H7 (cell line): Measurements from ENCODE around the gene RASL11B. TPM values are rescaled to one million over a fixed set of nuclear protein-coding genes. Genes with fewer than 3 reads are reported as not detected.

Source experiments
- DNase-seq: peaks from one replicate; pipeline ENCODE4 v3.0.0; 2012
- H3K27me3 ChIP-seq: 2 replicates; pipeline ENCODE4 v1.6.0; 2011; ENCODE audit warnings: mild to moderate bottlenecking, low read length; ENCODE audit not compliant: control insufficient read depth, insufficient read depth
- H3K36me3 ChIP-seq: replicated peaks from 2 replicates; pipeline ENCODE4 v1.5.1; 2011; ENCODE audit warnings: low read length; ENCODE audit not compliant: control insufficient read depth, insufficient read depth
- H3K4me3 ChIP-seq: 2 replicates; pipeline ENCODE4 v1.5.1; 2011; ENCODE audit warnings: low read depth, mild to moderate bottlenecking, control low read depth, low read length, moderate library complexity; ENCODE audit not compliant: insufficient read depth
- total RNA-seq: library from RNA; depleted of rRNA; stranded (reverse); fragments of >200 nt; shearing (Covaris generic); gene quantifications from 2 replicates; pipeline ENCODE4 v1.2.3, GENCODE V29; 2014

Gene RASL11B
- total RNA-seq, 1 experiment from 2014 or later = 20.6 TPM

DNA sequence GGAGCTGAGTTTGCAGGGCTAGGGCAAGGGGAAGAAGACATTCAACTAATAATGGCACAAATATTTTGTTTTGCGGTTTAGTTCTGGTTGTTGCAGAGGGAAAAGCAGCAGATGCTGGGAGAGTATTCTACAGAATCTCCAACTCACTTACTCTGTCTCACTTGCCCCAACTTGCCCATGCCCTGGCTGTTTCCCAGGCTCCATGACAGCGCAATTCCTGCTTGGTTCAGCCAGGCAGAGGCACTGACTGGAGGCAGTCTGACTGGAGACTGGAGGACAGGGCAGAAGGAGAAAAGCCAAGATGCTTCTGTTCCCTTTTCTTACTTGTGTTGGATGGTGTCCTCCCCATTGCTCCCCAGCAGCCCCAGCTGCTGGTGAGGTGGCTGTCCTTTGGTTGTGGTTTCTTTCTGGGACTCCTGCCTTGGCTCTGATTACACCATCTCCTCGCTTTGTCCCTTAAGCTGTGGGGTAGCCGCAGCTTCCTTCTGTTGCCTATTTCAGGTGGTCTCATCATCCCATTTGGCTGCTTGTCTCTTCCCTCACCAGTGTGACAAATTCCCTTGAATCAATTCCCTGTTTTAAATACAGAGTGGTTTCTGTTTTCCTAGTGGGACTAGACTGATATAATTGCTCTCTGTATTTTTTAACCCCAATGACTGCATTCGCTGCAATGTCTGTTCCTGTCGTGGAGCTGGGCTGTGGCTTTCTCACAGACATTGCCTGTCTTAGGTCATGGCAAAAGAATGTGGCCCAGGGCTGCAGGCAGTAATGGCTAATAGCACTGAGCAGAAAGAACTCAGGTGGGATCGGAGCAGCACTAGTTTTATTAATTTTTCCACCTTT lies 24.2 kb upstream of the RASL11B start:
- no peaks in the 10 kb centered on the region; the same call in 1 of the 2 replicates for H3K27me3 ChIP-seq
- H3K4me3 ChIP-seq = no peak overlapping the region
- H3K36me3 ChIP-seq = no peaks in the 10 kb centered on the region
- no peak for DNase-seq

DNA sequence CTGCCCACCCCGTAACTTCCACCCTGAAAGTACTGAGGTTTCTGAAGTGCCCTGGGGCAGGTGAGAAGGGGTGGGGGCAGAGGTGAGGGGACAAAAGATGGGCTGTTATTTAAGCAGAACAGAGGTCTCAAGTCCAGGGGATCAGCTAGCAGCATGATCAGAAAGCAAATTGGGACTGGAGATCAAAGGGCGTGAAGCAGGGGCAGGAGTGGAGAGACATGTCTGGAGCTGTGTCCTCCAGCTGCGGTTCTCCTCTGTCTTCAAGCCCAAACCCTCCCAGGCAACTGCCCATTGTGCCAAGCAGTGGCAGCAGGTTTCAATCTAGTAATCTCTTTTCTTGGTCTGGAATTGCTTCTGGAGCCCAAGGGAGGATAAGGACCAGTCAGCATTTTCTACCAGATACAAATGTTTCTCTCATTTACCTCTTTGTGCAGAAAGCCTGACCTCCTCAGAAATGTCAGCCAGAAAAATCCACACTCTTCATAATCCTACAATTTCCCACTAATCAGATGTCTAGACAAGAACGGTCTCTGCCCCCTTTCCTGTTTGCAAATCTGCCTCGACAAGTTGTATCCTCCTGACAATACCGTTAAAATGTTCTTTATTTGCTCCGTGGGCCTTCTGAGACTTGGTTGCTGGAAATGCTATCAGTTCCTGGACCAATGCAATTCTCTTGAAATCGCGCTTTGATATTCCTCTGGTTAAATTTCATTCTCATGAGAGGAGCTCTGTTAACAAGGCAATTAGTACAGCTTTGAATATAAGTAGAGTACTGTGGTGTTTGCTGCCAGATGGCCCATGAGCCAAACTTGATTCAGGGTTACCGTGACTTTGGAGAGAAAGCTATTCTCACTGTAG lies 23.2 kb upstream of the RASL11B start:
- no peak overlapping the region for H3K4me3 ChIP-seq
- no peaks in the 10 kb centered on the region for H3K36me3 ChIP-seq
- no peaks in the 10 kb centered on the region; the same call in 1 of the 2 replicates for H3K27me3 ChIP-seq
- DNase-seq = no peak

DNA sequence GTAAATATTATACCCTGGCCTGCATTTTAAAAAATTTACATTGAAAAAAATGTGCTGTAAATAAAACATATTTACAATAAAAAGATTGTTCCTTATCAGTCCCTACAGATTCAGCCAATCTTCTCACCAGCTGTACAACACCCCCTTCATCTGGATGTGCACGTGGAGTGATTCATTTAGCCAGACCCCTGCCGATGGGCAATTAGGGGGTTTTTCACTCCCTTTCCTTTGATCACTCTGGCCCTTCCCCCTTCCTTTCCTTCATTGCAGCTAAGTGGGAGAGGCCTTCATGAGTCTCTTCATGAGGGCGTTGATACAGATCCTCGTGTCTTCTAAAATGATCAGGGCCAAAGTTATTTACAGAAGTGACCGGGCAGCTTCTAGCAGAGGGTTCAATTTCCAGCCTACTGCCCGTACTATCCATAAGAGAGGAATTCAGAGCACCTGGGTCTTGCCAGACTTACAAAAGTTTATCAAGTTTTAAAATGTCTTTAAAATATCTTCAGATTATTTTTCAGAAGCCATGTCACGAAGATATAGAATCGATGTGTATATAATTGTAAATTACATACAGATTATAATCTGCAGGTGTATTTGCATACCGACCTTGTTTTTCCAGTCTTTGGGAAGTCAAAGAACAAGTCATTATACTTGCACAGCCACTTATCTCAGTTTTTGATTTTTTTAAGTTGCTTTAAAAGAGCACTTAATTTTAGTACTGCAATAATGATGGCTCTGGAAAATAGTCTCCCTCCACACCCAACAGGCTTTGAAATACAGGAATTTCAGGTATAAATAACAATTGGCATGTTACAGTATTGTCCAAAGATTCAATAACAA lies 21.4 kb upstream of the RASL11B start:
- H3K4me3 ChIP-seq = no peak overlapping the region
- no peaks in the 10 kb centered on the region; the same call in 1 of the 2 replicates for H3K36me3 ChIP-seq
- no peaks in the 10 kb centered on the region; the same call in 1 of the 2 replicates for H3K27me3 ChIP-seq
- DNase-seq = peak; percentile 32

DNA sequence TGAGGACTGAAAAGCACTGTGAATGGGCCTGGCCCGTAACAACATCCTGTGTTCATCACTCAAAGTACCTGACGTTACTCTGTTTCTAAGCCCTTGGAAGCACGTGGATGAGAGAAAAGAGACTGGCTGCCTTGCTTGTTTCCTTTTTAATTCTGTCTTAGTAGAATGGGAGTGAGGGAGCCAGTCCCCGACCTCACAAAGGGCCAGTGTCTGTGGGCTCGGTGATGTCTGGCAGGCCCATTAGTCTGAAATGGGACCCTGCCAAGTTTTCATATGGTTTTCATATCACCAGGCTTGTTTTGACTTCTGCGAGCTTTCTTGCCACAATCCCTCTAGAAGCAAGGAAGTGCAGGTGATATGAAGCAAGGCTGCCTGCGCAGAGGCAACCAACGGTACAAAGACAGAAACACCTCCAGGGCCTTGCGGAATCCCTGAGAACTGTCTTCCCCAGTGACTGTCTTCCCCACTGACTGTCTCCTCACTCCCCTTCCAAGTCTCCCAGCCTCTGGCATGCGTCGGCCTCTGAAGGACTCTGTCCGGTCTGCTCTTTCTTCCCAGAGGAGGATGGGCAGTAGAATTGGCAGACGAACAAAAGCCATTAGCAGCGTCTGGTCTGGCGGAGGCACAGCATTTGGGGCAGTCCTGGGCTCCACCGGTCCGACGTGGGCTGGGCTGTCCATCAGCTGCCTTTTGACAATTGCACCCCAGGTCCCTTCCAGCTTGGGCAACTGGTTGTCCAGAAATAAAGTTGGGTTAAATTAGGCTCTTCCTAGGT lies 20.2 kb upstream of the RASL11B start:
- Histone ChIP-seq H3K4me3 (no peak overlapping the region), H3K27me3 (no peaks in the 10 kb centered on the region; the same call in 1 of the 2 replicates), H3K36me3 (no peaks in the 10 kb centered on the region; the same call in 1 of the 2 replicates)
- DNase-seq = no peak

DNA sequence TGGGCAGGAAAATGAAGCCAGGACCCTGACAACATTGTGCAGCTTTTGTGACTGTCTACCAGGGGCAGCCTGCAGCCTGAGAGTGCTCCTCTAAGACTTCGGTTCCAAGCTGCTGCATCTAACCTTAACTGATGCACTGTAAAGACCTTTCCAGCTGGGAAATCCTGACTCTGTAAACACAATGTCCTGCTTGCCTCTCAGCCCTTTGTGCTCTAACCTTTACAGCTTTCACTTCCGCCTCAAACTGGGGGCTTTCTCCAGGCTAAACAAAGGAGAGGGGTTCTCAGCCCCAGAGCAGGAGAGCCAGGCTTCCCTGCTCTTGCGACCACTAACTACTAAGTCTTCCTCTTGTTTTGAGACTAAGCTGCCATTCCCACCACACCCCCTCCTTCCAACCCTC lies 19.3 kb upstream of the RASL11B start:
- no peak for DNase-seq
- no peaks in the 10 kb centered on the region; the same call in 1 of the 2 replicates for H3K27me3 ChIP-seq
- no peaks in the 10 kb centered on the region; the same call in 1 of the 2 replicates for H3K36me3 ChIP-seq
- no peak overlapping the region for H3K4me3 ChIP-seq

DNA sequence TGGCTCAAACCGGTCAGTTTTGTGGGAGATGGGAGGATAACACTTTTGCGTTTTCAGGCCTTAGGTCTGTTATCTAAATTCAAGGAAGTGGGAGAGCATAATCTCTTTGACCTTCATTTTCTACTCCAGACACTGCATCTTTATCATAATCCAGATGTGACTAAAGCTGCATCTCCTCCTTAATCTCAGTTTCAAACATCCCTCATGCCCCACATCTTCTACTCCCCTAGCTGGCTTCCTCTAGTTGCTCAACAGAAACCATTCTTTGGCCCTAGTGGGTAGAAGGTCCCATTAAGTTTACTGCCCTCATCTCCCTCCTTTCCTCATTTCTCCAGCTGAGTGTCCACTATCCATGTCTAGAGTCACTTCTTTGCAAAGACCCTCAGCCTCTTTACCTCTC lies 18.8 kb upstream of the RASL11B start:
- Histone ChIP-seq H3K27me3 (no peaks in the 10 kb centered on the region; the same call in 1 of the 2 replicates), H3K36me3 (no peaks in the 10 kb centered on the region; the same call in 1 of the 2 replicates), H3K4me3 (no peak overlapping the region)
- DNase-seq = no peak

DNA sequence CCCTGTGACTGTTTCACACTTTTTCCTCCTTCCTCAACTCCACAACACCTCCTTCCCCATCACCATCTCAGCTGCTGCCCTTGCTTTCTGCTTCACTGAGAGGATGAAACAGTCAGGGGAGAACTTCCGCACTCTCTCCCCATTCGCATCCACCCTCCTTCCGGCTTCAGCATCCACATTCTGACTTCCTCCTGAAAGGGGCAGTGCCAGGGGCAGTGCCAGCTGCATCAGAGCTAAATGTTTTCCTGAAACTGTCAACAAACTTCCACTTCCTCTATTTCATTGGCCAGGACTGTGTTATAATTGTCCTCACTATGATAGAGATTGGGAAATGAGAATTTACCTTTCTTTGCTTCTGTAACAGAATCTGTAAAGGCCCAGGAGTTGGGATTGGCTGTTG lies 18.2 kb upstream of the RASL11B start:
- no peaks in the 10 kb centered on the region; the same call in 1 of the 2 replicates for H3K36me3 ChIP-seq
- DNase-seq = no peak
- no peaks in the 10 kb centered on the region; the same call in 1 of the 2 replicates for H3K27me3 ChIP-seq
- H3K4me3 ChIP-seq = no peak overlapping the region

DNA sequence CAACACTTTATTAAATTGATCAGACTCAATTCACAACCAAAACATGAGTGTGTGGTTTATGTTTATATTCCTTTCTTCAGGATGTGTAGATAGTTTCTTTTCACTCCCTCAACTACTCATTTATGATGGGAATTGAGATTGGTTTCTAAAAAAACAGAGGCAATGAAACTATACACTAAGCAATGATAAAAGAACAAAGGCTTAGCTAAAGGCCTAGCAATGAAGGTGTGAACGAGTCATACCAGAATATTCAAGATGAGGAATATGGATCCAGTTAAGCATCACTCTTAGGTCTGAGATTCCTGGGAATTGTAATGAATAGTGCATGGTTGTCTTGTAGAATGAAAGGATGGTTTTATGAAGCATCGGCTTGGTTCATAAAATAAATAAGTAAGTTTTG lies 17.5 kb upstream of the RASL11B start:
- Histone ChIP-seq H3K27me3 (no peaks in the 10 kb centered on the region; the same call in 1 of the 2 replicates), H3K4me3 (no peak overlapping the region), H3K36me3 (no peaks in the 10 kb centered on the region; the same call in 1 of the 2 replicates)
- no peak for DNase-seq

DNA sequence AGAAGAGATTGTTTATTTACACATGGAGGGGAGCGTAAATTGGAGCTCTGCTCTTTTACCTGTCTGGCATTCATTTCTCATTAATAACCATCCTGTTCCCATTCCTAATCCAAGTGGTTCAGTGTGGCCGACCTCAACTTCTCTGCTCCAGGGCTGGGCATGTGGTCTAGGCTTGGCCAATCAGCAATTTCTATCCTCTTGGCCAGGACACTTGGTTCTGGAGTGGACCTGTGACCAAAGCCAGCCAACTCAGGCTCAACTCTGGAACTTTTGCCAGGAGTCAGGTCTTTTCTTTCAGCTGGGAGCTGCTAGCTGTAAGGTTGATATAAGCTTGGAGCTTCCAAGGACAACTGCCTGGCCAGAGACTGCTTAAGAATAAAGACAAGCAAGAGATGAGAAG lies 15.6 kb upstream of the RASL11B start:
- H3K27me3 ChIP-seq = no peaks in the 10 kb centered on the region; the same call in 1 of the 2 replicates
- H3K4me3 ChIP-seq = no peak overlapping the region
- no peak for DNase-seq
- no peaks in the 10 kb centered on the region; the same call in 1 of the 2 replicates for H3K36me3 ChIP-seq

DNA sequence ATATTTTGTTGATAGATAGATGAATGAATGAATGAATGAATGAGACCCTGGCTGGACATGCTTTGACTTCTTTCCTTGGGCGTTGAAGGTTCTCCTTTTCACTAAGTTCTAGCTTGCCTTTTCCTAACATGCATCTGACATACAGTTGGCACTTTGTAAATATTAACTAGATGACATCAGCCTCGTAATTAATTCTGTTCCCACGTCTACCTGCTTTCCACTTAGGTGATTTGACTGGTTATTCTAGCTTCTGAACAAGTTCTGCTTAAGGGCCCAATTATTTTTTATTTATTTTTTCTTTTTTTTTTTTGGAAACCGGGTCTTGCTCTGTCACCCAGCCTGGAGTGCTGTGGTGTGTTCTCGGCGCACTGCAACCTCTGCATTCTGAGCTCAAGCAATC lies 13.9 kb upstream of the RASL11B start:
- DNase-seq = no peak
- H3K36me3 ChIP-seq = no peaks in the 10 kb centered on the region; the same call in 1 of the 2 replicates
- H3K27me3 ChIP-seq = no peaks in the 10 kb centered on the region
- no peak overlapping the region for H3K4me3 ChIP-seq

DNA sequence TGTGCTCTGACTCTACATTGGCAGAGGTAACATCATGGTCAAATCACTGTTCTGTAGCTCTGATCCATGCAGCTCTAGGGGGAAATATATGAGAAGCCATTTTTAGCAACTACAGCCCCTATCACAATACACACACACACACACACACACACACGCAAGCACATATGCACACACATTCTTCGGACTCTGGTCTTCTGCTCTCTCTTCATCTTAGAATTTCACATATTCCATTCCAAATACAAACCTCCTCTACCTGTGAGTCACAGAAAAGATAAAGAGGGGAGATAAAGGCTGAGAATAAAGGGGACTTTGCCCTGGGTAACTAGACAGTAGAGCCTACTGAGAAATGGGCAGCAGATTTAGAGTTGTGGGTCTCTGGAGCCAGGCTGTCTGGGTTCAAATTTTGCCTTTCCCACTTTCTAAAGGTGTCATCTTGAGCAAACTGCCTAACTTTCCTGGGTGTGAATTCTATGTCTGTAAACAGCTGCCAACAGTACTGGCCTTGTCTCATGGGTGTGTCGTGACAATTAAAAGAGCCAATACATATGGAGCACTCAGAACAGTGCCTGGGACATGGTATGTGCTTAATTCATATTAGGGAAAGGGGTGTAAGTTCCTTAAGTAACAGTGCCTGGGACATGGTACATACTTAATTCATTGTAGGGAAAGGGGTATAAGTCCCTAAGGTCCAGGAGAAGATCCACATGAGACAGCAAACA lies 11.6 kb upstream of the RASL11B start:
- no peaks in the 10 kb centered on the region for H3K36me3 ChIP-seq
- no peaks in the 10 kb centered on the region for H3K27me3 ChIP-seq
- DNase-seq = no peak
- H3K4me3 ChIP-seq = no peak overlapping the region

DNA sequence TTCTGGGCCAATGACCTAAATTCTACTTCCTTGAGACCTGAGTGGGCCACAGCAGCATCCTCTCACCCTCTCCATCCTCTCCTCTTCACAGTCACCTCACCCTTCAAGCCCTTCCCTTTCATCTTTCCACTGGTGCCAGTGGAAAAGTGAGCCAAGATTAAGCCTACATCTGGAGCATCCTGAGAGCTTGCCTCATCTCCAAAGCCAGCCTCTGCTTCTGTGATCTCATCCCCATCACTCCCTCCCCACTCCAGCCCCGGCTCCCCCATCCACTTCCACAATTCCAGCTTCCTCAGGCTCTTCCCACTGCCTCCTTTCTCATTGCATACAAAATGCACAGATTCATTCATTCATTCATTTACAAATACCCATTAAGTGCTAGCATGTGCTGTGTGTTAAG lies 10.1 kb upstream of the RASL11B start:
- H3K4me3 ChIP-seq = no peak overlapping the region
- H3K36me3 ChIP-seq = no peaks in the 10 kb centered on the region
- no peak for DNase-seq
- no peaks in the 10 kb centered on the region for H3K27me3 ChIP-seq

DNA sequence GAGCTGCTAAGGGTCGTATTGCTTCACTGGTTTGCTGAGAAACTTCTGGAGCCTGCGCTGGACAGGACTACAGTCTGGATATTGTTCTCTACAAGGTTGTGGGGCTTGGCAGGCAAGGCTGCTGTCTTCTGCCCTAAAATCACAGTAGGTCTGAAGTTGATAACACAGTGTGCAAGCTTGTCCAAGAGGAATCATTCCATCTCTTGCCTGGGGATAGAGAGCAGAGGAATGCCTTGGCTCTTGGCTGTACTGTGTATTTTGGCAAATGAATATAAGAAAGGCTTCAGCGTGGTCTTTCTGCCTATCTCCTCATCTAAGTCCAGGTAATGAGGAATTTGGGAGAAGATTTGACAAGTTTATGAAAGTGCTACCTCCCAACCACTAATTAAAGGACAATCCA lies 9.4 kb upstream of the RASL11B start:
- H3K4me3 ChIP-seq = no peak overlapping the region
- no peaks in the 10 kb centered on the region for H3K27me3 ChIP-seq
- H3K36me3 ChIP-seq = no peaks in the 10 kb centered on the region
- no peak for DNase-seq
